HuH-7 (cell line): ENCODE data around the gene SPATA32.
"Not testable (repeated sequence)": the region's sequence is repeated elsewhere in the genome, so short reads cannot be mapped to it uniquely, and the experiment has no call there.

Source experiments
- DNase-seq: peaks from one replicate; pipeline ENCODE4 v3.0.0; 2011; ENCODE audit warnings: low spot score

The SPATA32 gene

DNA sequence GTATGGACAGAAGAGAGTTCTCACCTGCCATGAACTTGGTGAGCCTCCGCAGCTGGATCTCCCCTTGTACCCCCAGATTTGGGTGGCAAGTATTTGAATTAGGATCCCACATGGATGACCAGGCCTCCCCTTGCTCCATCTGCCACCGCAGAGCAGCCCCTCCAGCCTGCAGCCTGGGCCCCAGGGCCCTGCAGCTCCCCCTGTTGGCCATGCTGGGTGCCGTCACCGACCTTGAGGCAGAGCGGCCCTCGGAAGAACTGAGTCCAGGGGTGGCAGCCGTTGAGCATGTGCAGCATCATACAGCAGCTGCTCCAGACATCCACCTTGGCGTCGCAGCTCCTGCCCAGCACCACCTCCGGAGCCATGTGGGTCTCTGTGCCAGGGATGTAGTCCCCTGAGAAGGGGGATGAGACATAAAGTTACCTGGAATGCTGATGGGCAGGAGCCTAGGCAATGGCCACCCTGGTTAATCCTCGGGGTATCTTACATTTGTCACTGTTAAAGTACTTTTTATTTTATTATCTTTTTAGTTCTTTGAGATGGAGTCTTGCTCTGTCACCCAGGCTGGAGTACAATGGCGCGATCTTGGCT lies 9.0 kb upstream of the SPATA32 start:
- peak; percentile 84 for DNase-seq

DNA sequence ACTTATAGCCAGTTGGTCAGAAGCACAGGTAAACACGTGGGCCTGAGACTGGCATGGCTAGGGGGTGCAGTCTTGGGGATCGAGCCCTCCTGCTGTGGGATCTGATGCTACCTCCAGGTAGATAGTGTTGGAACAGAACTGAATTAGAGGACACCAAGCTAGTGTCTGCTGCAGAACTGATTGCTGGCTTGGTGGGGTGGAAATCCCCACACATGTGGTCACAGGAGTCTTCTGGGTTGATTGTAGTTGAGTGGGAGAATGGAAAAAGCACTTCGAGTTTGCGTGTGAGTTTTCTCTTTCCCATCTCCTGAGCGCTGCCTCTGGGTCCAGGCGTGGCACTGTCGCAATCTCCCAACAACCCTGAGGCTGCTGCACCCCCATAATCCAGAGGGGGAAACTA lies 8.0 kb upstream of the SPATA32 start:
- no peak for DNase-seq

DNA sequence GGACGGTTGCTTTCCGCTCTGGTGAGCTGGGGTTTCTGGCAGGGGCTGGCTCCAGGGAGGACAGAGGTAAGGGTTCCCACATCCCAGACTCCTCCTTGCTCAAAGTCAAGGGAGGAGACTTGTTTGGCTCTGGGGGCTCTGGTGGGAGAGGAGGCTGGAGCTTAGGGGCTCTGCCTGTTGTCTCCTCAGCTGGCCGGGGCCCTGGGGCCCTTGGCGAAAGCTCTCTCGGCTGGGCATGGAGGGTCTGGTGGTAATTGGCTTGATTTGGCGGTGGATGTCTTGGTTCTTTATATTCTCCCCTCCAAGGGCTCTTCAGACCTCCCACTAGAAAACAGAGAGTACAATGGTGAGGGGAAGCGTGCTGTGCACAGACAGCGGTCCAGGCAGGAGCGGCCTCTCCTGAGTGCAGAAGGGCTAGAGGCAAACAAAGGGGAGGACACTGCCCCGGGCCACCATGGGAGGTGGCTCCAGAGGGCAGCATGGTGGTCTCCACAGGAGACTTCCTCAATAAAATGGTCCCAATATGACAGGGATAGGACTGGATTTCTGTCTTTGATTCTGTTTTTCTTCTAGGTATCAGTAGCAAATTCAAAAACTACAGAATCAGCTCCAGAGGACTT lies 5.7 kb upstream of the SPATA32 start:
- DNase-seq: no peak

DNA sequence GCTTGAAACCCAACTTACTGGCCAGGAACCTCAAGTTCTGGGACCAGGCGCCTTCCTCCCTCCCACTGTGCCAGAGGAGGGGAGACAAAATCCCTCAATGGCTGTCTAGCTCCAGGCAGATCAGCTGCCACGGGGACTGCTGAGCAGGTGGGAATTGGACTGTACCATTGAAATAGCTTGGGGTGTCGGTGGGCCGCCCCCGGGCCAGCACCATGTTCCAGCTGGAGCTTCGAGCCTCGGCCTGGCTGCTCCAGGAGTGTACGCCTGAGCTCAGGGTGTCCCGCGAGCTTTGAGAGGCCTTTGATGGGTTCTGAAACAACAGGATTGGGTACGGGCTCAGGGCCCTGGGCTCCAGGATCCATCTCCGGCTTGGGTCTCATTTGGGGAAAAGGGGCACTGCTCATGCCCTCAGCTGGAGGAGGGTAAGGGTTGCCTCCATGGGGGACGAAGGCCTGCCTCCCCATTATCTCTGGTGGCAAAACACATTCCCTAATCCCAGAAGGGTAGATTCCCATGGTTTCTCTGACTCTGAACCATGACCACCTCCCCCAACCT lies 4.6 kb upstream of the SPATA32 start:
- DNase-seq: no peak

DNA sequence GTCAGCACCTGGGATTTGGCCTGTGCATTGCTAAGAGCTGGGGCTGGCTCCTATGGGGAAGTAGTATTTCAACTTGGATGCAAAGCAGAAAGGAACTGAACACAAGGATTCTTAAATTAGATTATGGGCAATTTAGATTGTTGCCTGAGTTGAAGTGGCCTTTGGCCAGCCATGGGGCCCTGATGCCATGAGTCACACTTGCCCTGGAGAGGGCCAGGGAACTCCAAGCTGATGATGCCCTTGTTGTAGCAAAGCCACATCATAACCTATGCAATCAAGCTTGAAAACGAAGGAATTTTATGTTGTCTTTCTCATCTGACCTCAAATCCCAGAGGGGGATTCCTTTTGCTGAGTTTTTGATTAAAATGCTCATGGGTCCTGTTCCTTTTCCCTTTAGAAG lies 3.9 kb upstream of the SPATA32 start:
- DNase-seq: no peak

DNA sequence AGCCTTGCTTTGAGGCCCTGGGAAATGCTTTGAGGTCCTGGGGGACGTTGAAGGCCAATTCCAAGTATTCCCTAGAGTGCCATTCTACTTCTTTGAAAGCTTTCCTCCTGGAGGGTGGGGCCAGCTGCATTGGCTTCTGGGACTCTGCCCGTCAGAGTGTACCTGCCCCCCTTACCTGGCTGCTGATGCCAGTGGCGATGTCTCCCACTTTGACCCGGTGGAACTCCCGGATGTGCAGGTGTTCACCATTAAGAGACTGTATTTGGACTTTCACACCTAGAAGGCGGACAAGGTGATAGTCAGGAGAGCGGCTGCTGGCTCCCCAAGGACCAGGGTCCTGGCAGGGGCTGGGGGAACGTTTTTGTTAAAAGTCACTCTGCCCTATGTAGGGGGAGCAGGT lies 3.1 kb upstream of the SPATA32 start:
- DNase-seq: no peak

DNA sequence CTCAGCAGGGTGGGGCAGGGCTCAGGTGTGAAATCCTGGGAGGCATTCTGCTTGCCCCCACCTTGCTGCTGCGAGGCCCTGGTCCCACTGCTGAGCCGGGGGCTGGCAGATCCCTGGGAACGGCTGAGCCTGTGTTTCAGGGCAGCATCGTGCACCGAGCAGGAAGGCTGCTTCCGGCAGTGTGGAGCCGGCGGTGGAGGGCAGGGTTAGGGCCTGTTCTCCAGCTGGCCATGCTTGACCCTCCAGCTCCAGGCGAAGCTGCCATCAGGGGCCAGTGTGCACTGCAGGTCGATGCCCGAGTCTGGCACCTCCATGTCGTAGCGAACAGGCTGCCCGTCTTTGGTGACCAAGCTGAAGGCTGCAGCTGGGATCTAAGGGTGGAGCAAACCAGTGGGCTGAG lies 2.5 kb upstream of the SPATA32 start:
- DNase-seq: no peak

DNA sequence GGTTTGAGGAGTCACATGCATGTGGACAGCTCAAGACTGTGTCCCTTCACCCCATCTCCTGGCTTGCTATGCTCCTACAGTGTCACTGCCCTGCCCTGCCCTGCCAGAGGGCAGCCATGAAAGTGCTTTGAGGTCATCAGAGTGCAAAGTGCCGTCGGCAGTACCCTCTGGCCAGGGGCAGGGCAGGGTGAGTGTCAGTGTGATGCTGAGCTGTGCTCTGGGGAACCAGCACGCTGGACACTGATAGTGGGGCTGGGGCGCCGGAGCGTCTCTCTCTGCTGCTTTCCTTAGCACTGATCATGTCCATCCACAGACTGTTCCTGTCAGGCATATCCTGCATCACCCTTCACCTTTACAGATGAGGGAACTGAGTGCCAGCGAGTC lies 1.6 kb upstream of the SPATA32 start:
- DNase-seq: no peak

DNA sequence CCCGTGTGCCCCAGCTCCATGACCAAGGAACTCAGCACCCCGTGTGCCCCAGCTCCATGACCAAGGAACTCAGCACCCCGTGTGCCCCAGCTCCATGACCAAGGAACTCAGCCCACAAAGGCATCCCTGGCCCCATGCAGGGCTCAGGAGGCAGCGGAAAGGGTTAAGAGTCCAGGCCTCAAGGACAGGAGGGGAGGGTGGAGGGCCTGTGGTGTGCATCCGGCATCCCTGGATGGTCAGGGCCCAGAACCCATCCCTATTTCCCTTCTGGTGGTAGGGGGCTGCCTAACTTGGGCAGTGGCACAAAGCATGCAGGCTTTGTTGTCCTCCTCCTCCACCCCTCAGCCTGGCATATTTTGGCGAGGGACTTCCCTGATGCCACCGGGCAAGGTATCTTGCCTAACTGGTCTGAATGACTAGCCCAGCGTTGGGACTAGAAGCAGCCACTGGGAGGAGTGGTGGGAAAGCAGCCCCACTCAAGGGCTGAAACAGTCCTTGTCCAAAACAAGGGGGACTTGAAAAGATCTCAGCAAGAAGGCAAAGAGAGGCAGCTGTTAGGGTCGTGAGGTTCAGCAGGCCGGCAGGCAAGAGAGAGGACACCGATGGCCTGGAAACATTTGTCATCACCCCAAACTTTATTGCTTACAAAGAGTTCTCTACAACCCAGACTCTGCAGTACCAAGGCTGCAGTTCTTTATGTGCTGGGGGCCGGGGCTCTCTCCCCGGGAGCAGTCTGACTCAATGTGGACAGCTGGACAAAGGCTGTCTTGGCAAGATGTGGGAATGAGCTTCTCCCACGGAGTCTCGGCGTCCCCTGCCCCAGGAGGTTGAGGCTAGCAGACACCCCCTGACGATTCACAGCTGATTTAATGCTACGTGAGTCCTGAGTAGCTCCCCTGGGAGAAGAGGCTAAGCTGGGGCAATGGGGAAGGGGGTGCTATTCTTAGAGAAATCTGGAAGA lies 902 bp upstream of the SPATA32 start:
- DNase-seq: no peak

DNA sequence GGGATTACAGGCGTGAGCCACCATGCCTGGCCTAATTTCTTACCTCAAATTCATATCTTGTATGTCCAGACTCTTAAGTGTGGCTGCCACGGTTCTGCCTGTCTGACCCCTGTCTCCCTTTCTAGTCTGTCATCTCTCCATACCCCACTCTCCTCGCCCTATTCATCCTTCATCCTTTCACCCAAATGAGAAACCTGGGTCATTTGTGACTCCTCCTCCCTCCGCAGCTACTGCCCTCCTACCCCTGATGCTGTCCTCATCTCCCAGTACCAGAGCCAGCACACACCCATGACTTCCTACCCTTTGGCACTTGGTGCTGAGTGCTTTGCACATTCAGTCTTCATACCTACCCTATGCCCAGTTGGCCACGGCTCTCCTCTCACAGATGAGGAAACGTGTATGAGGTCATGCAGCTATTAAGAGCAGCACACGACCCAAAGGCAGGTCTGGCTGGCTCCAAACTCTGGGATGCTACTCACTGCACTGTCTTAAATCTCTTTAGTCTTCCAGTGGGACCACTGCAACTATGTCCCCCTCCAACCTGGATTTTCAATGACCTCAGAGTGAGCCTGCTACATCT lies 1.6 kb downstream of the SPATA32 start:
- DNase-seq: no peak

DNA sequence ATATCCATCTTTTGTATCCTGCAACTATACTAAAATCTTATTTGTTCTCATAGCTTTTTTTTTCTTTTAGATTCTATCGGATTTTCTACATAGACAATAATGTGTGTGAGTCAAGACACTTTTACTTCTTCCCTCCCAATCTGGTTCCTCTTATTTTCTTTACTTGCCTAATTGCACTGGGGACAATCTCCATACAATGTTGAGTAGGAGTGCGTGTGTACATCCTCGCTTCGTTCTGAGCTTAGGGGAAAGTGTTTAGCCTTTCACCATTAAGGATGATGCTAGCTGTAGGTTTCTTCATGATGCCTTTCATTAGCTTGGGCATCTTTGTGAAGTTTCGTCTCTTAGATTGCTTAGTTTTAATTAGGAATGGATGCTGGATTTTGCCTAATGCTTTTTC lies 2.9 kb downstream of the SPATA32 start:
- DNase-seq: no peak

DNA sequence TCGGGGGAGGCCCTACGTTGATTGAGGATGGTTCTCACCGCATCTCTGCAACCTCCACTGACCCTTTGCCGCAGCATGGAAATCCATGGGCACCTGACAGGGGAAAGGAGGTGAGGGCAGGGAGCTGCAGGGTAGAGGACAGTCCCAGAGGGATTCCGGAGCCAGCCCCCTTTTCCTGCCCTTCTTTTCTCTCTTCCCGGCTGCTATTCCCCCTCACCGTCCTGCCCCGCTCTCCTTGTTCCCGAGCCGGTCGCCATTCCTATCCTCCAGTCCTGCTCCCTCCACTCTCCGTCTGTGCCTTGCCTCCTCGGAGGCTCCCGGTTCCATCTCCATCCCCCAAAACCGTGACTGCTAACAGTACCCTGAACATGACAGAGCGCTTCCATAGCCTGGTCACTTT lies 4.8 kb downstream of the SPATA32 start:
- no peak for DNase-seq

DNA sequence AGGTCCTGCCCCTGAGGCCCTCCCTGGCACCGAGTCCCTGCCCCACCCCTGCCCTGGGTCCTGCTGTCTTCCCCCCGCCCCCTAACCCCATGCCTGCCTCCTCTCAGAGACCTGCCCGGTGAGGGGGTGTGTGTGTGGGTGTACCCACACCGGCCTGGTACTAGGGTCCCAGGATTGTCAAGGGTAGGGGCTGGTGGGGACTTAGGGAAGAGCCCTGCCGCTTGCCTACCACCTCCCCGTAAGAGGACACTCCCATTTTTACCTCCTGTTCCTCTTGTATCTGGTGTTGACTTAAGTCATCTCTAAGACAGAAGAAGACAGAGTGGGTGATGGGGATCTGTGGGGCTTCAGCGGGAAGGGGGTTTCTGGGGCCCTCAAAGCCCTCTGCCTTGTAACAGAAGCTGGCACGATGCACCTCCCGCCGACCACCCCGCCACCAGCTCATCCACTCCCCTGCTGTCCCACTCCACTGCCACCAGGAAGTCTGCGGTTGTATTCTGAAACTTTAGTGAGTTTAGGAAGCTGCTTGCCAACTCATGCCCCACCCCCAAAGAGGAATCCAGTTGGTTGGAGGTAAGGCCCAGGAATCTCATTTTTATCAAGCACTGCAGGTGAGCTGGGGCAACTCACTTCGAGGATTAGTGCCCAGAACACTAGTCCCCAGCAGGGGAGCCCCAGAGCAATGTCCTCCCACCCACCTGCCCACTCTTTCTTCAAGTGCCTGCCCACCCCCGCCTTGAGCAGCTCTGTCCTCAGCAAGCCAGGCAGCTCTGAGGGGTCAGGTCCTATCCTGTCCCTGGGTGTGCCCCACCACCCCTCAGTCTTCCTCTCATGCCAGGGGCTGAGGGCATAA lies 5.6 kb downstream of the SPATA32 start:
- DNase-seq: no peak

DNA sequence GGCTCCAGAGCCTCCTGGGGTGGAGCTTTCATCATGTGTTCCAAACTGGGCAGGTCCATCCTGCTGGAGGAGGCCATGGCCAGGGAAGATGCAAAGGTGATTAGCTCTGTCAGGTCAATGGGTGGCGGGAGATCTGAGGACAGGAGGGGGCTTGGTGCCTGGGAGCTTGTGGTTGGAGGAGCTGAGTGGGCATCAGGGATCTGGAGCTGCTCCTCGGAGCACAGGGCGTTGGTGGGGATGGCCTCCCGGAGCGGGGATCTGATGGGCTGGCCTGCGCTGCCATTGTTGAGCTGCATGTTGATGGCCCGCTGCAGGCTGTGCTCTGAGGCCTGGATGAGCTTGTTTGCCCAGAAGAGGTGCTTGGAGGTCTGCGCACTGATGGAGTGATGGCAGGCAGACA lies 6.5 kb downstream of the SPATA32 start:
- DNase-seq: no peak

DNA sequence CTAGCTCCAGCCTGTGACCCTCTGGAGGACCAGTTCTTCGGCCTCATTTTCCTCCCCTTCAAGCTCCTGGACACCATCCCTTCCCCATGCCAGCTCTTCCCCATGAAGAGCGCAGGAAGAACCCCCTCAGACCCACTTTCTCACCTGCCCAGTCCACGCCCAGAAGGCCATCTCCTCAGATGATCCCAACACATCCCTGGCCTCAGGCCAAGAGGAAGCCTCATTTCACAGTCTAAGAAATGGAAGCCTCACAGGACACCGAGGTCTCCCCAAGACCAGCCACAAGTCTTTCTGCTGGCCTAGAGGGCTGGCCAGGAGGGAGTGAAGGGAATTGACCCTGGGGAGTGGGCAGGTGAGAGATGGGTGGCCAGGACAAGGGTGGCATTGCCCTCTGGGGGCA lies 8.0 kb downstream of the SPATA32 start:
- DNase-seq: no peak

DNA sequence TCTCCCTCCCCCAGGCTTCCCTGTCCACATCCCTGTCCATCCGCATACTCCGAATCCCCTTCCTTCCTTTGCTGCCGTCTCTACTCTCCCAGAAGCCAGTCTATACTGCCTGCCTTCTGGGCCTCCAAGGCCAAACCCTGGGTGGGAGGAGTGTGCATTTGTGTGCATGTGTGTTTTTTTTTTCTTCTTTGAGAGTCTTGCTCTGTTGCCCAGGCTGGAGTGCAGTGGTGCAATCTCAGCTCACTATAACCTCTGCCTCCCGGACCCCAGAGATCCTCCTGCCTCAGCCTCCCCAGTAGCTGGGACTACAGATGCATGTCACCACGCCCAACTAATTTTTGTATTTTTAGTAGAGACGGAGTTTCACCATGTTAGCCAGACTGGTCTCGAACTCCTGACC lies 8.7 kb downstream of the SPATA32 start:
- DNase-seq: not testable (repeated sequence)

DNA sequence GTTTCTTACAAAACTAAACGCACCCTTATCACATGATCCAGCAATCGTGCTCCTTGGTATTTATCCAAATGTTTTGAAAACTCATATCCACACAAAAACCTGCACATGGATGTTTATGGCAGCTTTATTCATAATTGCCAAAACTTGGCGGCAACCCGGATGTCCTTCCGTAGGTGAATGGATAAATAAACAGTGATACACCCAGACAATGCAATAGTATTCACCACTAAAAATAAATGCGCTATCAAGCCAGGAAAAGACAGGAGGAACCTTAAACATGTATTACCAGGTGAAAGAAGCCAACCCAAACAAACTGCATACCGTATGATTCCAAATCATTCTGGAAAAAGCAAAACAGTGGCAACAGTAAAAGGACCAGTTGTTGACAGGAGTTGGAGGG lies 10.0 kb downstream of the SPATA32 start:
- DNase-seq: no peak

DNA sequence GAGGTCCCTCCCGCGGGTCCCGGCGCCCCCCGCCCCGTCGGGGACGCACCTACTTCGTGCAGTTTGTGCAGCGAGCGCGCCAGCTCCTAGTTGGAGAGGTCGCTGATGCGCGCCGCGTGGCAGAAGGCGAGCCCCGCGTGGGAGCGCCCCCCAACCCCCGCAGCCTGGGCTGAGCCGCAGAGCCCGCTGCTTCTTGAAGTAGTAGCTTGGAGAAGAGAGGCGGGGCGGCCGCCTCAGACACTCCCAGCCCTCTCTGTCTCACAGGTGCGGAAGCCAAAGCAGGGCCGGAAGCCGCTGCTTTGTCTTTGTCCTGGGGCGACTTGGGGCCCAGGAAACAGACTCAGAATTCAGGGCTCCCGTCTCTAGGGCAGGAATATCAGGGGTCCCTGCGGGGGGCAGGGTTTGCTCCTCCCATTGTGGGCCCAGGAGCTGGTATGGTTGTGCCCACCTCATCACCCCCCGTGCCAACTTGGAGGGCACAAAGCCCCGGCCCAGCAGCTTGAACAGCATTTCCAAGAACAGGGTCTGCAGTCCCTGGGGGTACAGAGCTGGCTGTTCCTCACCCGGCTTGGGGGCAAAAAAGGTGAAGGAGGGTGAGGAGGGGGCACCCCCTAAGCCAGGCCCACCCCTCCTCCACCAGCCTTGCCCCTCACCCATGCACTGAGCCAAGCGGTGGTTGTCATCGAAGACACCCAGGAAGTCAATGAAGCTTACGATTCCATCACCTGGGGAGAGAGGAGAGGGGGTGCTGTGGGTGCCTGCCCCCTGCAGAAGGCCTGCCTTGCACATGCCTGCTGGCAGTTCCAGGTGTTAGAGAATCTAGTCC lies 13.5 kb downstream of the SPATA32 start:
- no peak for DNase-seq

DNA sequence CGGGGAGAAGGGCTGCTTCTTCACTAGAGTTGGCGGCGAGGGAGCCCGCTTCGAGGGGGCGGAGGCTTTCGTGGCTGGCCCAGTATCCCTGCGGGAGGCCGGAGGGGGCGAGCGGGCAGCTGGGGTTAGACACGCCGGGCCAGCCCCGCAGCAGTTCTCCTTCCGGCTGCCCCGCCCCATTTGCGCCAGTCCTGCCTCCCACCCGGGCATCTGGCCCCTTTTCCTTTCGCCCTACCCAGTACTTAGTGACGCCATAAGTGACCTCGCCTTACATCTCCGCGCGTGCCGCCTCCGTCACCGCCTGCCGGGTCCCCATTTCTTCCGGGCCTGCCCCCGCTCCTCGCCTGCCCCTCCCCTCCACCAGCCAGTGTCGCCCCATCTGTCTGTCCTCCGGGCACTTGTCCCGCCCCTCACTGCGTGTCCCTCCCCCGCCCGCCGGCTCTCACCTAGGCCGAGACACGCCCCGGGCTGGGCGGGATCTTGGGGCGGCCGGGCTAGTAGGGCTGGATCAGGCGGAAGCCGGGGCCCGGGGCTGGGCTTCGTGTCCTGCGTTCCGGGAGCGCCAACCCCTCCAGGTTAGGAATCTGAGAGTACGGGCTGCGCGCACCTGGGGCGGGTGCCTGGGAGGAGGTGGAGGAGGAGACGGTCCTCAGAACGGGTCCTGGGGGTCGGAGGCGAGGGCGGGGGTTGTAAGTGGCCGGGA lies 14.3 kb downstream of the SPATA32 start:
- DNase-seq: peak; percentile 100

DNA sequence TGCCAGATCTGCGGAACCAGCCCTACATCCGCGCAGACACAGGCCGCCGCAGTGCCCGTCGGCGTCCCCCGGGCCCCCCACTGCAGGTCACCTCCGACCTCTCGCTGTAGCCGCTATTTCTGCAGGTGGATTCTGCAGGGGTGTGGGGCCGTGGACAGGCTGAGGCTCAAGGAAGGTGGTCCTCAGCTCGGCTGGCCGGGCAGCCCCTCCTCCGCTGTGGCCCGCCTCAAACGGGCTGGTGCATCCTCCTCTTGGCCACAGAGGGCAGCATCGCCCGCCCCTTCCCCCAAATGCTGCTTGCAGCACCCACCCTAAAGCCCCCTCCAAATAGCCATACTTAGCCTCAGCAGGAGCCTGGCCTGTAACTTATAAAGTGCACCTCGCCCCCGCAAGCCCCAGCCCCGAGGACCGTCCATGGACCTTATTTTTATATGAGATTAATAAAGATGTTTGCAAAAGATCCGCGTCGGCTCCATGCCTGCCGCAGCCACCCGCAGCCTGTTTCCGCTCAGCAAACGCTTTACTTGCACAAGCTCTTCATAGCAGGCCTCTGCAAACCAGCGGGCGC lies 14.9 kb downstream of the SPATA32 start:
- peak; percentile 89 for DNase-seq
